ENCODE data around the gene CENPT. TPM values are rescaled to one million over a fixed set of nuclear protein-coding genes. Genes with fewer than 3 reads are reported as not detected.
A peak's percentile ranks its signal among the peaks of the same experiment; 100 is the strongest.

The CENPT gene
- total RNA-seq, 4 donors from 2014 or later = 140 to 311 (median 201) TPM

- DNase-seq (ENCODE audit: low spot score in 2 of 2) = peak; percentile 91 to 95
- Histone ChIP-seq H3K9me3 (no peaks in the 10 kb centered on the region), H3K27me3 (no peaks in the 10 kb centered on the region), H3K36me3 (no peaks in the 10 kb centered on the region), H3K27ac (peak overlapping the region; percentile 97), H3K4me1 (peaks cover 58% of the 10 kb centered on the region), H3K4me3 (no peak overlapping the region)
- peak in 2 of 3 donors; percentile 67 to 79 for TF ChIP-seq POLR2AphosphoS5 (IDR thresholded peaks at IDR 0.05)
- no peak for TF ChIP-seq POLR2A (IDR thresholded peaks at IDR 0.05)
- no peak for TF ChIP-seq CTCF (IDR thresholded peaks at IDR 0.05)
- 31% methylated on average over 3 of the region's 3 CpGs for WGBS
Measured at GRCh38 chr16:67857547-67858233, 10.2 kb upstream of the CENPT start.

DNA sequence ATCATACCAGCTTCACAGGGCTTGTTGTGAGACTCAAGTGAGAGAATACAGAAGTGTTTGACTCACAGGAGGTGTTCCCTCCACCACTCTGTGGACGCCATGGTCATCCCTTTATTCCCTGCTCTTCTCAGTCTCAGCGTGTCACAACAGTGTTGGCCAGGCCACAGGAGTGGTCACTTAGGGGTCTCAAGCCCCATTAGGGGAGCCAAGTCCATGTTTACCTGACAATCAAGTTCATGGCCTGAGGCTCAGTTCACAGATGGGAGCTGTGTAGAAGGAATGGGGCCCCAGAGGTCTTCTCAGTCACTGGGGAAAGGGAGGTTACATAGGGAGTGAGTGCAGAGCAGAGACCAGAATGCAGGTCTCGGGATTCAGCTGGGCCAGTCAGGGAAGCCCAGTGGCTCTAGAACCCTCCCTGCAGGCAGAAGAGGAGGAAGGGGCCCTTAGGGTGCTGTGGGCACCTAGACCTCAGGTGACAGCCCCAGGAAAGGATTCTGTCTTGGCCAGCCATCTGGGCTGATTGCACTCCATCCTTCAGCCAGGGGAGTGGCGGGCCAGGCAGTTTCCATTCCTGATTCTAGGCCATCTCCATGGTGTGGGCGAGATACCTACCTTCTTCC, 9.5 kb upstream of the CENPT start:
- H3K36me3 ChIP-seq = no peaks in the 10 kb centered on the region
- H3K4me3 ChIP-seq = no peak overlapping the region
- DNase-seq (ENCODE audit: low spot score in 2 of 2) = no peak
- H3K4me1 ChIP-seq = peaks cover 53% of the 10 kb centered on the region
- peak overlapping the region; percentile 97 for H3K27ac ChIP-seq
- no peaks in the 10 kb centered on the region for H3K9me3 ChIP-seq
- 85% methylated on average over 5 of the region's 5 CpGs for whole genome bisulfite sequencing
- H3K27me3 ChIP-seq = no peaks in the 10 kb centered on the region
- TF ChIP-seq POLR2AphosphoS5 (IDR thresholded peaks at IDR 0.05) (no peak), POLR2A (IDR thresholded peaks at IDR 0.05) (no peak), EP300 (IDR thresholded peaks at IDR 0.05) (no peak), CTCF (IDR thresholded peaks at IDR 0.05) (no peak)

- 89% methylated on average over 10 of the region's 10 CpGs for WGBS
- Histone ChIP-seq H3K4me1 (peaks cover 40% of the 10 kb centered on the region), H3K27me3 (no peaks in the 10 kb centered on the region), H3K4me3 (no peak overlapping the region), H3K27ac (peak overlapping the region; percentile 2), H3K9me3 (no peaks in the 10 kb centered on the region), H3K36me3 (no peaks in the 10 kb centered on the region)
- no peak for TF ChIP-seq CTCF (IDR thresholded peaks at IDR 0.05)
- TF ChIP-seq POLR2A (IDR thresholded peaks at IDR 0.05) = no peak
- no peak for TF ChIP-seq POLR2AphosphoS5 (IDR thresholded peaks at IDR 0.05)
- TF ChIP-seq EP300 (IDR thresholded peaks at IDR 0.05) = no peak
- DNase-seq (ENCODE audit: low spot score in 2 of 2) = no peak
Measured at GRCh38 chr16:67855789-67856188, 8.3 kb upstream of the CENPT start.

- no peak overlapping the region for H3K27ac ChIP-seq
- no peak overlapping the region for H3K4me3 ChIP-seq
- H3K27me3 ChIP-seq = no peaks in the 10 kb centered on the region
- TF ChIP-seq POLR2A (IDR thresholded peaks at IDR 0.05) = no peak
- no peak for TF ChIP-seq CTCF (IDR thresholded peaks at IDR 0.05)
- no peak for TF ChIP-seq POLR2AphosphoS5 (IDR thresholded peaks at IDR 0.05)
- TF ChIP-seq EP300 (IDR thresholded peaks at IDR 0.05) = no peak
- H3K4me1 ChIP-seq = peaks cover 34% of the 10 kb centered on the region
- 100% methylated on average over 3 of the region's 3 CpGs for WGBS
- H3K9me3 ChIP-seq = no peaks in the 10 kb centered on the region
- no peak for DNase-seq (ENCODE audit: low spot score in 2 of 2)
- H3K36me3 ChIP-seq = no peaks in the 10 kb centered on the region
Measured at GRCh38 chr16:67853670-67854069, 6.2 kb upstream of the CENPT start.

GRCh38 chr16:67848118-67848517, 625 bp upstream of the CENPT start:
- DNase-seq (ENCODE audit: low spot score in 2 of 2) = no peak
- Histone ChIP-seq H3K9me3 (no peaks in the 10 kb centered on the region), H3K4me3 (peak overlapping the region; percentile 83), H3K36me3 (no peaks in the 10 kb centered on the region), H3K4me1 (peaks cover 48% of the 10 kb centered on the region), H3K27me3 (no peaks in the 10 kb centered on the region), H3K27ac (peak overlapping the region; percentile 95)
- TF ChIP-seq CTCF (IDR thresholded peaks at IDR 0.05) (no peak), EP300 (IDR thresholded peaks at IDR 0.05) (no peak), POLR2AphosphoS5 (IDR thresholded peaks at IDR 0.05) (no peak), POLR2A (IDR thresholded peaks at IDR 0.05) (no peak)
- 89% methylated on average over 11 of the region's 11 CpGs for WGBS
